Parathyroid adenoma (tissue), 2 donors: ENCODE results near the gene INPP5D.
"Not testable (repeated sequence)": the region's sequence is repeated elsewhere in the genome, so short reads cannot be mapped to it uniquely, and the experiment has no call there.

Experiments used
- H2AFZ ChIP-seq: fragments of 300-600 bp; sonication (generic); one replicate; pipeline ENCODE4 v1.7.0; 2017; ENCODE audit warnings: antibody characterized with exemption, mild to moderate bottlenecking
- H3K27ac ChIP-seq: fragments of 300-600 bp; sonication (generic); one replicate; pipeline ENCODE4 v1.7.0; 2017
- H3K27me3 ChIP-seq: fragments of 300-600 bp; sonication (generic); one replicate; pipeline ENCODE4 v1.7.0; 2017; ENCODE audit warnings: low read length; ENCODE audit not compliant: control insufficient read depth, insufficient read depth
- H3K36me3 ChIP-seq: fragments of 300-600 bp; sonication (generic); one replicate; pipeline ENCODE4 v1.7.0; 2017; ENCODE audit warnings: low read length; ENCODE audit not compliant: control insufficient read depth, insufficient read depth
- H3K4me1 ChIP-seq: fragments of 300-600 bp; sonication (generic); one replicate; pipeline ENCODE4 v1.7.0; 2017; ENCODE audit warnings: control low read depth
- H3K4me2 ChIP-seq: fragments of 300-600 bp; sonication (generic); one replicate; pipeline ENCODE4 v1.7.0; 2017; ENCODE audit warnings: low read length
- H3K4me3 ChIP-seq: fragments of 300-600 bp; sonication (generic); one replicate; pipeline ENCODE4 v1.7.0; 2017; ENCODE audit warnings: low read depth, low read length
- H3K79me2 ChIP-seq: fragments of 300-600 bp; sonication (generic); one replicate; pipeline ENCODE4 v1.7.0; 2017; ENCODE audit warnings: control low read depth
- H3K9ac ChIP-seq: fragments of 300-600 bp; sonication (generic); one replicate; pipeline ENCODE4 v1.7.0; 2017; ENCODE audit warnings: mild to moderate bottlenecking
- H3K9me3 ChIP-seq: fragments of 300-600 bp; sonication (generic); one replicate; pipeline ENCODE4 v1.7.0; 2017; ENCODE audit warnings: low read length; ENCODE audit not compliant: control insufficient read depth
- TF ChIP-seq, protein P1 (sequence below): fragments of 300-600 bp; sonication (generic); IDR thresholded peaks from one replicate; pipeline ENCODE4 v1.7.0; 2017; ENCODE audit warnings: antibody characterized with exemption, mild to moderate bottlenecking
- donor health status: primary hyperparathyroidism.

Gene INPP5D

DNA sequence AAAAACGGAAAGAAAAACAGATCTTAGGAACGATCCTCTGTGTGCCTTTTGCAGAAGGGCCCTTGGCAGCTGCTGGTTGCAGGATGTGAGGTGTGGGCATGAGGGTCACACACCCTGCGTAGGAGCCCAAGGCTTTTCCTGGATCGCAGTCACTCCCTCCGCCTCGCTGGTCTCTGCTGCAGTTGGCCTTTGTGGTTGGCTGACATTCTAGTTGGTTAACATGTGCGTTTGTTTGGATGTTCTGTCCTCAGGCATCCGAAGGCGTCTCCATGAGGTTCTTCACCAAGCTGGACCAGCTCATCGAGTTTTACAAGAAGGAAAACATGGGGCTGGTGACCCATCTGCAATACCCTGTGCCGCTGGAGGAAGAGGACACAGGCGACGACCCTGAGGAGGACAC is 61.7 kb downstream of the INPP5D start:
- Histone ChIP-seq H3K27me3 (no peaks in the 10 kb centered on the region), H3K4me2 (no peak overlapping the region), H3K9ac (no peak overlapping the region), H3K9me3 (no peaks in the 10 kb centered on the region), H2AFZ (no peak overlapping the region), H3K27ac (no peak overlapping the region), H3K79me2 (no peaks in the 10 kb centered on the region), H3K4me1 (no peaks in the 10 kb centered on the region), H3K36me3 (no peaks in the 10 kb centered on the region), H3K4me3 (no peak overlapping the region)
- TF ChIP-seq, protein P1, sequence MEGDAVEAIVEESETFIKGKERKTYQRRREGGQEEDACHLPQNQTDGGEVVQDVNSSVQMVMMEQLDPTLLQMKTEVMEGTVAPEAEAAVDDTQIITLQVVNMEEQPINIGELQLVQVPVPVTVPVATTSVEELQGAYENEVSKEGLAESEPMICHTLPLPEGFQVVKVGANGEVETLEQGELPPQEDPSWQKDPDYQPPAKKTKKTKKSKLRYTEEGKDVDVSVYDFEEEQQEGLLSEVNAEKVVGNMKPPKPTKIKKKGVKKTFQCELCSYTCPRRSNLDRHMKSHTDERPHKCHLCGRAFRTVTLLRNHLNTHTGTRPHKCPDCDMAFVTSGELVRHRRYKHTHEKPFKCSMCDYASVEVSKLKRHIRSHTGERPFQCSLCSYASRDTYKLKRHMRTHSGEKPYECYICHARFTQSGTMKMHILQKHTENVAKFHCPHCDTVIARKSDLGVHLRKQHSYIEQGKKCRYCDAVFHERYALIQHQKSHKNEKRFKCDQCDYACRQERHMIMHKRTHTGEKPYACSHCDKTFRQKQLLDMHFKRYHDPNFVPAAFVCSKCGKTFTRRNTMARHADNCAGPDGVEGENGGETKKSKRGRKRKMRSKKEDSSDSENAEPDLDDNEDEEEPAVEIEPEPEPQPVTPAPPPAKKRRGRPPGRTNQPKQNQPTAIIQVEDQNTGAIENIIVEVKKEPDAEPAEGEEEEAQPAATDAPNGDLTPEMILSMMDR, result no peak

- Histone ChIP-seq H3K27ac (no peak overlapping the region), H3K9me3 (no peaks in the 10 kb centered on the region), H3K4me2 (no peak overlapping the region), H3K36me3 (no peaks in the 10 kb centered on the region), H3K79me2 (no peaks in the 10 kb centered on the region), H3K27me3 (no peaks in the 10 kb centered on the region), H2AFZ (no peak overlapping the region), H3K4me1 (no peaks in the 10 kb centered on the region), H3K9ac (no peak overlapping the region), H3K4me3 (no peak overlapping the region)
- TF ChIP-seq, protein P1, result no peak
Observed at GRCh38 chr2:233122541-233122940, 62.4 kb downstream of the INPP5D start.

DNA sequence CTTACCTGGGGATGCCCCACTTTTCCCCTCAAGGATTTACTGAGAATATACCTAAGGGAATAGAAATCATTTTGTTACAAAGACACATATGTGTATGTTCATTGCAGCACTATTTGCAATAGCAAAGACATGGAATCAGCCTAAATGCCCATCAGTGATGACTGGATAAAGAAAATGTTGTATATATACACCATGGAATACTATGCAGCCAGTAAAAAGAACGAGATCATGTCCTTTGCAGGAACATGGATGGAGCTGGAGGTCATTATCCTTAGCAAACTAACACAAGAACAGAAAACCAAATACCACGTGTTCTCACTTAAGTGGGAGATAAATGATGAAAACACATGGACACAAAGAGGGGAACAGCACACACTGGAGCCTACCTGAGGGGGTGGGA is 63.4 kb downstream of the INPP5D start:
- not testable (repeated sequence) for H3K79me2 ChIP-seq, H3K9ac ChIP-seq, H2AFZ ChIP-seq, H3K4me2 ChIP-seq, H3K4me3 ChIP-seq, H3K27ac ChIP-seq, H3K27me3 ChIP-seq, H3K4me1 ChIP-seq, H3K9me3 ChIP-seq, H3K36me3 ChIP-seq

GRCh38 chr2:233124421-233125080 is 64.4 kb downstream of the INPP5D start:
- TF ChIP-seq, protein P1, result no peak
- Histone ChIP-seq H3K4me3 (no peak overlapping the region), H3K79me2 (no peaks in the 10 kb centered on the region), H3K4me2 (no peak overlapping the region), H3K36me3 (no peaks in the 10 kb centered on the region), H3K4me1 (no peaks in the 10 kb centered on the region), H3K9ac (no peak overlapping the region), H3K27ac (no peak overlapping the region), H3K9me3 (no peaks in the 10 kb centered on the region), H3K27me3 (no peaks in the 10 kb centered on the region), H2AFZ (no peak overlapping the region)

DNA sequence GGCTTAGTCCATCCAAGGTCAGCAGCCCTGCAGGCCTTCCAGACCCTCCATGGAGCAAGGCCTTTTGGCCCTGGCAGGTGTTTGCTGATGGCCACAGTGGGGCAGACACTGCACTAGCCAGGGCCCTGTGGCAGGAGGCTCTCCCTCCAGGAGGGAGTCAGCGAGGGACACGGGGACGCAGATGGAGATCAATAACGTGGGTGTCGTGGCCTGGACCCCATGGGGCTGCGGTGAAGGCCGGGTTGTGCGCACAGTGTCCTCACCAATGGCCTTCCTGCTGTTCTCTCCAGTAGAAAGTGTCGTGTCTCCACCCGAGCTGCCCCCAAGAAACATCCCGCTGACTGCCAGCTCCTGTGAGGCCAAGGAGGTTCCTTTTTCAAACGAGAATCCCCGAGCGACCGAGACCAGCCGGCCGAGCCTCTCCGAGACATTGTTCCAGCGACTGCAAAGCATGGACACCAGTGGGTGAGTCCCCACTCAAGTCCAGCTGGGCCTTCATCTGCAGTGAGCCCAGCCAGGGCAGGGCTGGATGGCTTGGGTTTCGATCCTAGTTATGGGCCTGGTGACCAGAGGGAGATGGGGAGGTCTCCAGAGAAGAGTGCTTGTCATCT is 65.4 kb downstream of the INPP5D start:
- Histone ChIP-seq H3K4me1 (no peaks in the 10 kb centered on the region), H3K79me2 (no peaks in the 10 kb centered on the region), H2AFZ (no peak overlapping the region), H3K36me3 (no peaks in the 10 kb centered on the region), H3K9ac (no peak overlapping the region), H3K27me3 (no peaks in the 10 kb centered on the region), H3K9me3 (no peaks in the 10 kb centered on the region), H3K4me2 (no peak overlapping the region), H3K27ac (no peak overlapping the region), H3K4me3 (no peak overlapping the region)
- TF ChIP-seq, protein P1, result no peak
